Stimulated activated CD8-positive, alpha-beta memory T cell treated with anti-CD3 and anti-CD28 coated beads, Interleukin-2, amount 100 ng/mL, for 48 hours (primary cell): Measurements from ENCODE around the gene IL4R.
"Not testable (repeated sequence)": the region's sequence is repeated elsewhere in the genome, so short reads cannot be mapped to it uniquely, and the experiment has no call there.

Source experiments
- DNase-seq, 2 donors: peaks; one replicate each; pipeline ENCODE4 v3.0.0-alpha.2; 2020; ENCODE audit warnings: low read depth in 2 of 2

IL4R gene

DNA sequence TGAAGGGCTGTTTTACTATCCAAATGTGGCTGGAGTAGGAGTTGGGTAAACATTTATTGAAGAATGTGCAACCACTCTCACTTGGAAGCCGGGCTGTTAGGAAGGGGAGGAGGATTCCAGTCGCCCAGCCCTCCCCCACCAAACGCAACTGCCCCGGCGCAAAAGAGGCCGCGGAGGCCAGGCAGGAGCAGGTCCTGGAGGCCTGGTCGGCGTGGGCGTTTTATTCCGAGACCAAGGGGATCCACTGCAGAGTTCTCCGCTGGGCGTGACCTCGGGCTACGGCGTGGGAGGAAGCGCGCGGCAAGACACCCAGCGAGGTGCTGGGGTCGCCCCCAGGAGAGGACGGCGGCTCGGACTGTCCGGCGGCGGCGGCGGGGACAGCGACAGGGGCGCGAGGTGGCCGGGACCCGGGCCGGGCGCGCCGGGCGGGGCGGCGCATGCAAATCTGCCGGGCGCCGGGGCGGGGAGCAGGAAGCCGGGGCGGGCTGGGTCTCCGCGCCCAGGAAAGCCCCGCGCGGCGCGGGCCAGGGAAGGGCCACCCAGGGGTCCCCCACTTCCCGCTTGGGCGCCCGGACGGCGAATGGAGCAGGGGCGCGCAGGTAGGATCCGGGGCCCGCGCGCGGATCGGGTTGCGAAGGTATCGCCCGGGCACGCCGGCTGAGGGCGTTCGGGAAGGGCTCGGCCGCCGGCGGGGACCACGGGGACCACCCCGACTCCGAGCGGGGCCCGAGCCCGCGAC, at the start of gene IL4R:
IL4R (plus strand) TSS at position 553 of the 739 bp plus-strand sequence. CDS start 26,230 bp downstream, outside the sequence.
- DNase-seq, result peak; percentile 75 to 77

- no peak for DNase-seq
Measured at GRCh38 chr16:27264151-27264550, 49.6 kb upstream of the IL4R start.

- DNase-seq, result no peak
Measured at GRCh38 chr16:27265982-27266381, 47.8 kb upstream of the IL4R start.

DNA sequence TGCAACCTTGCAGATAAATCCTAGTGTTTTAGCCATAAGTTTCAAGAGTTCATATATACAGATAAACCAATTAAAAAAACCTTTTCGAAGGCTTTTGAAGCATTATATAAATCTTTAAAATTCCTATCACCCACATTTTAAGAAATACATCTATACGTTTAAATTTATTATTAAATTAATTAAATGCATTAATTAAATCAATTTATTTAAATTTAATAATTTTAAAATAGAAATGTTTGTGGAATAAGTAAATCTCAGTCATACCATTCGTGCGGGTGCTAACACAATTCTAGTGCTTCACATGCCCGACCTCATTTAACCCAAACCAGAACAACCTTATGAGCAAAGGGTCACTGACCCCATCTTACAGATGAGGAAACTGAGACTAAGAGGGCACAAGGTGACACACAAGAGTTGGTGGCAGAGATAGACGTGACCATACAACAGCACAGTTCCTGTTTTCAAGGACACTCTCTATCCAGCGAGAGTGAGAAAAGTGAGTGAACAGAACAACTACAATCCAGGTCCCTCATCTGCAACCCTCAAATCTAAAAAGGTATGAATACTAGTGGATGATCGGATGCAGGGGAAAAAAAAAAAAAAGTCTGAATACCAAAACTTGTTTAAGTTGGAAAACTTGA, 46.6 kb upstream of the IL4R start:
- no peak for DNase-seq

DNA sequence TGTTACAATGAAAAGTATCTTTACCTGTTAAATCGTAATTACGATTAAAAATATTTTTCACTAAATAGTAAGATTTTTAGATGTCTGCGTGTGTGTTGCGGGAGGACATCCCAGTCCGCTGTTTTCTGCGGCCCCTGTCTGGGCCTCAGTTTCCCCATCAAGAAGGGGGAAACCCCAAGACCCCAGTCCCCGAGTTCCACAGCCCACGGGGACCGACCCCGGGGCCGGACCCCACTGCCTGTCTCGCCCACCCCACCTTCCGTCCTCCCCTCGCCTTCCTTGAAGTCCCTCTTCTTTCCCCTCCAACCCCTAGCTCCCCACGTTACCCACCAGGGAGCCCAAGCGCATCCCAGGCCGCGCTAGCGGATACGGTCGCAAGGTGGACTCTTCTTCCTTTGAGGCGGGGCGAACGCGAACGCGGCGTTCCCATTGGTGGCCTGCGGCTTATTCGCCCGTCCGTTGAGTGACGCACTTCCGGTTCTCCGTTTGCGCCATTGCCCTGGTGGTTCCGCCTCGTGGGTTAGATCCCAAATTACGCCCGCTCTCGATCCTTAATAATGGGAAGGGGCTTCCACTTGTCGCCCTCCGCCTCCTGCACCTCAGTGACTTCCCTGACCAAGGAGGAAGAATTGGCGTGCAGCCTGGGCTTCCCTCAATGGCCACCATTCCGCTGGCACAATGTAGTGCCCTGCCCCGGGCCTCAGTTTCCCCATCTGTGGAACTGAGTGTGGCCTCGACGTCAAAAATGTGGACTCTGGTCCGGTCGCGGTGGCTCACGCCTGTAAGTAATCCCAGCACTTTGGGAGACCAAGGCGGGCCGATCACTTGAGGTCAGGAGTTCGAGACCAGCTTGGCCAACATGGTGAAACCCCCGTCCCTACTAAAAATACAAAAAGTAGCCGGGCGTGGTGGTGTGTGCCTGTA, 45.1 kb upstream of the IL4R start, which contains the start of gene NSMCE1:
NSMCE1 (minus strand) TSS at position 397 of the 924 bp plus-strand sequence. CDS start 11,202 bp downstream, outside the sequence.
- DNase-seq, result peak; percentile 95 to 99

GRCh38 chr16:27269300-27270150, 44.2 kb upstream of the IL4R start:
- DNase-seq, result no peak

DNA sequence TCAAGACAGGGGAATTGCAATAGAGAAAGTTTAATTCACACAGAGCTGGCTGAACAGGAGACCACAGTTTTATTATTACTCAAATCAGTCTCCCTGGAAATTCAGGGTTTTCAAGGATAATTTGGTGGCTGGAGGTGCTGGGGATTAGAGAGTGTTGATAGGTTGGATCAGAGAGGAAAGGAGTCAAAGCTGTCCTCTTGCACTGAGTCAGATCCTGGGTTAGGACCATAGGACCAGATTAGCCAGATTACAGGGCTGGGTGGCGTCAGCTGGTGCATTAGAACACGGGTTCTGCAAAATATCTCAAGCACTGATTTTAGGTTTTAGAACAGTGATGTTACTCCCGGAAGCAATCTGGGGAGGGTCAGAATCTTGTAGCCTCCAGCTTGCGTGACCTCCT, 43.4 kb upstream of the IL4R start:
- no peak for DNase-seq

DNA sequence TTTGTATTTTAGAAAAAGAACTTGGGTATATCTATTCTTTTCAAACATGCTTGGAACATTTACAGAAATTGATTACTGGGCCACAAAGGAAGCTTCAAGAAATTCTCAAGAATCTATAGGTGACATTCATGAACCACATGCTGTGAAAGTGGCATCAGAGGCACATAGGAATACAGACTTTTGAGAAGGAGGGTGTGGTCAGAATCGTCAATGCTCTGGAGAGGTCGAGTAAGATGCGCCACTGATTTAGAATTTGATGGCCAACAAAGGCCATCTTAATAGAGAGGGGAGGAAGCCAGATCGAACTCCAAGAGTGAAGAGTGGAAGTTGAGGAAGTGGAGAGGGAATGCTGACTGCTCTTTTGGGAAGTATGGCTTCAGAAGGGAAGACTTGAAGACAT, 41.7 kb upstream of the IL4R start:
- DNase-seq, result no peak

DNA sequence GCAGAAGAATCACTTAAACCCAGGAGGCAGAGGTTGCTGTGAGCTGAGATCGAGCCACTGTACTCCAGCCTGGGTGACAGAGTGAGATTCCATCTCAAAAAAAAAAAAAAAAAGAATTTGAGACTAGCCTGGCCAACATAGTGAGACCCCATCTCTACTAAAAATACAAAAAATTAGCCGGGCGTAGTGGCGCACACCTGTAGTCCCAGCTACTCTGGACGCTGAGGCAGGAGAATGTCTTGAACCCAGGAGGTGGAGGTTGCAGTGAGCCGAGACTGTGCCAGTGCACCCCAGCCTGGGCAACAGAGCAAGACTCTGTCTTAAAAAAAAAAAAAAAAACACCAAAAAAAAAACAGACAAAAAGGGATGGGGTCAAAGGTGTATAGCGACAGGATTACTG, 41.1 kb upstream of the IL4R start:
- DNase-seq, result not testable (repeated sequence)

- no peak for DNase-seq
Measured at GRCh38 chr16:27273330-27273669, 40.5 kb upstream of the IL4R start.

- no peak for DNase-seq
Measured at GRCh38 chr16:27273670-27274423, 39.9 kb upstream of the IL4R start.

DNA sequence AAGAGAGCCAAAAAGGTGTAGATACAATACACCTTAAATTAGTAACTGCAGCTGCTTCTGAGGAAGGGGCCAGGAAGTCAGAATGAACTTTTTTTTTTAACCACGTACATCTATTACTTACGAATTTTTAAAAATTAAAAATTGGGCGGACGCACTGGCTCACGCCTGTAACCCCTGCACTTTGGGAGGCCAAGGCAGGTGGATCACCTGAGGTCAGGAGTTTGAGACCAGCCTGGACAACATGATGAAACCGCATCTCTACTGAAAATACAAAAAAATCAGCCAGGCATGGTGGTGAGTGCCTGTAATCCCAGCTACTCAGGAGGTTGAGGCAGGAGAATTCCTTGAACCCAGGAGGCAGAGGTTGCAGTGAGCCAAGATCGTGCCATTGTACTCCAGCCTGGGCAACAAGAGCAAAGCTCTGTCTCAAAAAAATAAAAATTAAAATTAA, 39.3 kb upstream of the IL4R start:
- not testable (repeated sequence) for DNase-seq

GRCh38 chr16:27275394-27275793, 38.4 kb upstream of the IL4R start:
- no peak for DNase-seq

DNA sequence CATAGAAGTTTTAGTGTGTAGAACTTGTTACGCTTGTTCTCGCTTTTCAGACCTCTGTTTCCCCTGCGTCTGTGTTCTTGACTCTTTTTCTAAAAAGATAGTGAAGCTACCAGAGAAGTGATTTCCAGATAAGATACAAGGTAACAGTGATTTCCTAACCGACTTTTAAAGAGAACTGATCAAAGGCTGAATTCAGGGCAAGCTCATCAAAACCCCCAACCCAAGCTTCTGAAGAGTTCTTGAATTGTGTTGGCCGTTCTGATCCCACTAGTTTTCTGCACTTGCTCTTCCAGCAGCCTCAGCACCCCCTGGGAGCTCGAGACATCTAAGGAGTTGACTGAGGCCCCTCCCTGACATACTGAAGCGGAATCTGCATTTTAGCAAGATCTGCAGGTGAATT, 32.5 kb upstream of the IL4R start:
- no peak for DNase-seq

DNA sequence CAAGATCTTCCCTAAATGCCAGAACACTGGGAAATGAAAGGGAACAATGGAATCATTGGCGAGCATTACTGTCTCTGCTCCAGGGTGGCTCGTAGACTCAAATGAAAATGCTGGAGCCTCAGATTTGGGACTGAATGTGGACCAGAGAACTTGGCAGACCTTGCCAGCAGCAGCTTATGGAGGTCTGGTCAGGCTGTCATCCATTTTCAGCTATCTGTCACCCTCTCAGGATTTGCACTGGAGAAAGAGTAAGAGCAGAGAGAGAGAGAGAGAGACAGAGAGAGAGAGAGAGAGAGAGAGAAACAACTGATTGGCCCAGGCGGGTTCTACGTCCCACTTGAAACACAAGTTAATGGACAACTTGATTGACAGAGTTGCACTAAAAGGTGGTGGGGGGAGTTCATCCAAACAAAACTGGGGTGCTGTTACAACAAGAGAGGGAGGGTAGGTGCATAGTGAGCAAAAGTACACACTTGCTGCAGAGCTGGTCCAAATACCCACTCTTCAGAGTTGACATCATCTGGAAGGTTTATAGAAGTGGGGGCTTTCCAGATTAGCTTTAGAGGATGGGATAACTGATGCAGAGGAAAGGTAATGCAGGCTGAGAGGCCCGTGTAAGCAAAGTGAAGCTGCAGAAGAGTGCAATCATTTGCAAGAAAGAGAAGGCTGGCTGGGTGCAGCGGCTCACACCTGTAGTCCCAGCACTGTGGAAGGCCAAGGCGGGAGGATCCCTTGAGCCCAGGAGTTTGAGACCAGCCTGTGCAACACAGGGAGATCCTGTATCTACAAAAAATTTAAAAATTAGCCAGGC, 28.7 kb upstream of the IL4R start:
- no peak for DNase-seq

GRCh38 chr16:27285676-27286196, 28.0 kb upstream of the IL4R start:
- no peak for DNase-seq

GRCh38 chr16:27286451-27286850, 27.3 kb upstream of the IL4R start:
- no peak for DNase-seq

- no peak for DNase-seq
Measured at GRCh38 chr16:27287051-27287811, 26.5 kb upstream of the IL4R start.

GRCh38 chr16:27287887-27288286, 25.9 kb upstream of the IL4R start:
- no peak for DNase-seq
